HG03175 (cell line): ENCODE results near the gene CASR.

ENCODE experiments used
- ATAC-seq: cut with Tn5 transposase; IDR thresholded peaks from one replicate; pipeline ENCODE4 v1.9.1; 2021; ENCODE audit warnings: mild to moderate bottlenecking, moderate library complexity; ENCODE audit not compliant: unreplicated experiment

CASR gene

GRCh38 chr3:122257644-122258364 lies 74.3 kb downstream of the CASR start:
- no peak for ATAC-seq

- ATAC-seq = peak; percentile 85
Observed at GRCh38 chr3:122258757-122259371, 75.4 kb downstream of the CASR start.

- ATAC-seq = no peak
Observed at GRCh38 chr3:122260206-122260605, 76.7 kb downstream of the CASR start.

- no peak for ATAC-seq
Observed at GRCh38 chr3:122263058-122263457, 79.6 kb downstream of the CASR start.

- no peak for ATAC-seq
Observed at GRCh38 chr3:122263974-122264588, 80.6 kb downstream of the CASR start.

GRCh38 chr3:122265957-122266356 lies 82.5 kb downstream of the CASR start:
- no peak for ATAC-seq

- no peak for ATAC-seq
Observed at GRCh38 chr3:122268257-122269024, 85.0 kb downstream of the CASR start.

GRCh38 chr3:122269045-122269444 lies 85.6 kb downstream of the CASR start:
- no peak for ATAC-seq

- ATAC-seq = no peak
Observed at GRCh38 chr3:122271246-122271898, 87.9 kb downstream of the CASR start.

GRCh38 chr3:122272879-122273278 lies 89.4 kb downstream of the CASR start:
- peak; percentile 47 for ATAC-seq

GRCh38 chr3:122273498-122273897 lies 90.0 kb downstream of the CASR start:
- no peak for ATAC-seq

GRCh38 chr3:122281891-122282290 lies 98.4 kb downstream of the CASR start:
- ATAC-seq = no peak

- ATAC-seq = no peak
Observed at GRCh38 chr3:122283796-122284445, 100.5 kb downstream of the CASR start.

- ATAC-seq = no peak
Observed at GRCh38 chr3:122284486-122284885, 101.0 kb downstream of the CASR start.

GRCh38 chr3:122294359-122294758 lies 110.9 kb downstream of the CASR start:
- no peak for ATAC-seq

- no peak for ATAC-seq
Observed at GRCh38 chr3:122295266-122296062, 112.0 kb downstream of the CASR start.

GRCh38 chr3:122298239-122298638 lies 114.8 kb downstream of the CASR start:
- peak; percentile 70 for ATAC-seq

GRCh38 chr3:122299215-122299614 lies 115.7 kb downstream of the CASR start:
- no peak for ATAC-seq

GRCh38 chr3:122299872-122300460 lies 116.5 kb downstream of the CASR start:
- no peak for ATAC-seq
